HG02623 (cell line): Measurements from ENCODE around the gene GATA6.

Experiments
- ATAC-seq: cut with Tn5 transposase; IDR thresholded peaks from one replicate; pipeline ENCODE4 v1.9.1; 2021; ENCODE audit warnings: moderate library complexity; ENCODE audit not compliant: unreplicated experiment

Gene GATA6

DNA sequence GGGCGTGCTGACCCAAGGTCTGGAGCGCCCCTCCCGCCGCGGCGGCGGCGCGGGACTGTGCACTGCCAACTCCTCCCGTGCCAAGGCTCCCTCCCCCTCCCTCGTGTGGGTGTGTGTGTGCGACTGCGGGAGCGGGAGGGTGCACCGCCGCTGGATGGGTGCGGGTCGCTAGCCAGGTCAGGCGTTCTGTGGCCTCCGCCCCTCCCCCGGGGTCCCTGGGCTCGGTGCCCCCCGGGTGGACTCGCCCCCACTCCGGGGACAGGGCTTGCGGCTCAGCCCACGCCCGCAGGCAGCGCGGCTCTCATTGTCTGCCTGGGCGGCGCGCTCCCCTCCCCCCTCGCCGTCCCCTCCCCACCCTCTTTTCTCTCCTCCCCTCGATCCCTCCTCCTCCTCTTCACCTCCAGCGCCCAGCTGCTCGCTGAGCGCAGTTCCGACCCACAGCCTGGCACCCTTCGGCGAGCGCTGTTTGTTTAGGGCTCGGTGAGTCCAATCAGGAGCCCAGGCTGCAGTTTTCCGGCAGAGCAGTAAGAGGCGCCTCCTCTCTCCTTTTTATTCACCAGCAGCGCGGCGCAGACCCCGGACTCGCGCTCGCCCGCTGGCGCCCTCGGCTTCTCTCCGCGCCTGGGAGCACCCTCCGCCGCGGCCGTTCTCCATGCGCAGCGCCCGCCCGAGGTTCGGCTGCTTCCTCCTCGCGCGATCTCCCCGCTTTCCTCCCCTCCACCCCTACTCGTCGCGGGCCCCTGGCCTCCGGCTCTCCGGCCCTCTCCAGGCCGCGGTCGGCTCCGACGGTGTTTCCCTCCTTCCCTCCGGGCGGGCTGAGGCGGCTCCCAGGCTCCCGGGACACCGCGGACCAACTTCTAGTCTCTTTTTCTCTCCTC is at the start of gene GATA6:
TSS of gene GATA6 (plus strand) at position 579 of the 878 bp plus-strand sequence. CDS start 1,556 bp downstream, outside the sequence.
- no peak for ATAC-seq

DNA sequence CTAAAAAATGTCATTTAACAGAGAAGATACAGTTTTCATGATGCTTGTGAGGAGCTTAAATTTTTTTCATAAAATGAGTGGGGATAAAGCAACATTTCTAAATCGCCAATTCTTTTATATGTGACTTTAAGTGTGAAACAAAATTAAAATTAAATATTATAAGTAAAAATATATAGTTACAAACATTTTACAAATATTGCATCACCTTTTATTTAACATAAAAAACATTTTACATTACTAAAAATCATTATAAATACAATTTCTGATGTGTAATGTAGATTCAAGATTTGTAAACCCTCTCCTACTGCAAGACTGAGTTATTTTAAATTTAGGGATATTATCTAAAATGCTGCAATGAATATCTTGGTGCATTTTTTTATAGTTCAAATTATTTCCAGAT is 44.4 kb upstream of the GATA6 start:
- ATAC-seq = no peak

DNA sequence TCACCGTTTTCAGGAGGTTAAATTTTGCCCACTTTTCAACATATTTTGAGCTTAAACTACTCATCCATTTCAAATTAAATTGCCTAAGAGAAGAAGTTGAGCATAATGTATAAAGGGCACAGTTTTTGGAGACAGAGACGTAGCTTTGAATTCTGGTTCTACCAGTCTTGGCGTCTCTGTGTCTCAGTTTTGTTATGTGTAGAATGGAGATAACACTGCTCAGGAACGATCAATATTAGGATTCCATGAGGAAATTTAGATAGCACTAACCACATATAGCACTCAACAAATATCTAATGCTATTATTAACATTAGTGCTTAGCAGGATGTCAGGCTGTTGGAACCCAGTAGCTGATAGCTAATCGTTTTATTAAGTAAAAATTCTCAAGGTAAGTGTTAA is 40.4 kb upstream of the GATA6 start:
- ATAC-seq = no peak

DNA sequence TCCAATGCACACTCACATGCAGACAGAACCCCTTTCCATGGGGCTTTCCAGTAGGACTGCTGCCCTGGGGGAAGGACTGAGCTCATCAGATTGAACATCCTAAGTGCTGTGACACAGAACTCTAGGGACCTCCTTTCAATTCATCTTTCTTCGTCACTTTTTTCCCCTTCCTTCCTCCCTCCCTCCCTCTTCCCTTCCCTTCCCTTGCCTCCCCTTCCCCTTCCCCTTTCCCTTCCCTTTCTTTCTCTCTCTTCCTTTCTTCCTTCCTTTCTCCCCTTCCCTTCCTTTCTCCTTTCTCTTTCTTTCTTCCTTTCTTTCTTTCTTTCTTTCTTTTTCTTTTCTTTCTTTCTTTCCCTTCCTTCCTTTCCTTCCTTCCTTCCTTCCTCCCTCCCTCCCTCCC is 39.6 kb upstream of the GATA6 start:
- no peak for ATAC-seq

DNA sequence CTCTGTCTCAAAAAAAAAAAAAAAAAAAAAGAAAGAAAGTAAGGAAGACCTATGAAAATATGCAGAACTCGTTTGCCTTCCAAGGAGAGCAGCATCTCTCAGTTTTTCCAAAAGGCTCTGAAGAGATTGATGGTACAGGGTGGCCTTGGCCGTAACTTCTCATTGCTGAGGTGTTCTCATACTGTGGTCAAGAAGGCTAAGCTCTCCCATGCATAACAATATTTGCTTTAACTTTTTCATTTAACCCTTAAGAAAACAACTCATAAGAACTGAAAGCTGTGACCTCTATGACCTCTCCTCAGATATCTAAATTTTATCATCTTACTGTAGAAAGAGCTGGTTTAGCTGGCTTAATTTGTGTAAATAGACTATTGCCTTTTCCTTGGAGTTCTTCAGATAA is 37.1 kb upstream of the GATA6 start:
- no peak for ATAC-seq

DNA sequence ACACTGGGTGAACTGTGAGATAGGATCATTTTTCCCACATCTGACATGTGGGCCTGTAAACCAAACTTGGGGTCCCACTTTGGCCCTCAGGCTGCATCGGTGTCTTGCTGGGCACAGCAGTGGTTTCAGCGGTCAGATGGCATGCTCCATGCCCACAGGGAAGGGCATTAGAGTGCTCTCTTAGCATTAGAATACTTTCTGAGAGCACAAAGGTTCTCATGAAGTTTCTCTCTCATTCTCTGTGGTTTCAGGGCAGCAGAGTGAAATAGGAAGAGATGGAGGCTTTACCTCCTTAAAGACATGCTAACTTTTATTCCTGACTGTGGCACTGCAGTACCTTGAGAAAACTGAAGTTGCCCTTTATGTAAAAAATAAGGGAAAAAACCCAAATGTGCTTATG is 36.6 kb upstream of the GATA6 start:
- no peak for ATAC-seq

DNA sequence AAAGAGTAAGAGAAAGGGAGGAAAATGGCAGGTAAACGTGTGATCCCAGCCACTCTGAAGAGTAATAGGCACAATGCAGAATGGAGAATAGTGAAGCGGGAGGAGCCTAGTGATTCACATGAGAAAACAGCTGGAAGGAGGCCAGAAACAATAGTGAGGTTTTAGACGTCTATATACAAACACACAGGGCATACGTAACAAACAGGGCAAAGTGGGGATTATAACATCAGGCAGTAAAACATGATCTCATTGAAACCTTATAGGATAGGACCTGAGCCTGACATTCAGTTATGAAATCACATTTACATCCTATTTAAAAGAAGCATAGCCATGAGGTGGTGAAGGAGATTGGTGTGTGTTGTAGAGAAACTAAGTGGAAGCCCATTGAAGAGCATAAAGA is 33.0 kb upstream of the GATA6 start:
- no peak for ATAC-seq

DNA sequence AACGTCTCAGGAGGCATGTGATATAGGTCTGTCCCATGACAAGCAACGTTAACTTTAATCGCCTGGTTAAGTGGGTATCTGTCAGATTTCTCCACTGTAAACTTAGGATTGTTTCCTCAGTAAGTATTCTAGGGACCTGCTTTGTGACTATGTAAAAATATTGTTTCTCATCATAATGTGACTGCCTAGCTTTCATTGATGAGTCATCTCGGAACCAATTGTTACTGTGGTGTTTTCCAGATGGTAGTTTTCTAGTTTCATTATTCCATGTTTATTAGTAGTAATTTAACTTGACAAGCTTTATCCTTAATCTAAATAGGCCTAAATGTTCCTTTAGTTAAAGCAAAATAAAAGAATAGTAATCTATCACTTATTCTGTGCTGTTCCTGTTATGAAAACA is 28.2 kb upstream of the GATA6 start:
- no peak for ATAC-seq

DNA sequence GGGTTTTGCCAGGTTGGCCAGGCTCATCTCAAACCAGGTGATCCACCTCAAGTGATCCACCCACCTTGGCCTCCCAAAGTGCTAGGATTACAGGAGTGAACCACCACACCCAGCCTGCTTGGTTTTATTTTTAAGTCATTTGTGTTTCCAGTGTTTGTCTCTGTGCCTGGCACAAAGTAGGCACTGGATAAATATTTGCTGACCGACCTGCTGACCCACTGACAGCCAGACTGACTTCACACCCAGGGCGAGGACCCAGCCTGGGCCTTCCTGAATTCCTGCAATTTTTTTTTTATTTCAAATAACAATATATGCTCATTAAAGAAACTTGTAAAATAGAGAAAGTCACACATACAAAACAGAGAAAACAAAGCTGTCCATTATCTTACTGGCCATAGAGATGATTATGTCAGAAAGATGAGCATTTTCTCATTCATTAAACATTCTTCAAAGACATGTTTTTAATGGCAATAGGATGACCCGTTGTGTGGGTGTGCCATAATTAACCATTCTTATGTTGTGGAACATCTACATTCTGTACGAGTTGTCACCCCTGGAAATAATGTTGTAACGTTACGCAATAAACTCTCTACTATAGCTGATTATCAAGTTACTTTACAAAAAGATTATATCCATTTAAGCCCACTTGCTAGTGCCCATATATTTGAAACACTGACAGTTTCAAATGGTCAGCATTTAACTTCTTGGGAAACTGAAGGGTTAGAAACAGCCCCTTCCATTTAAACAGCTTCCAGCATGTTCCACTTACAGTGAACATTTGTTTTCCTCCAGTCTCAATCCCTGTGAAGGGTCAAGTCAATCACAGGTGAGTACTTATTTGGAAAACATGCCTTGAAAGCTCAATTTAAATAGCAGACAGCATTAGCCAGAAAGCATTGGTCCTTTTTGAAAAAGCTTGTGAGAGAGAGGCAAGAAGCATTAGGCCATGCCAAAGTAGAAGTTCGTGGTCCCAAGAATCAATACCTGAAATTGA is 25.7 kb upstream of the GATA6 start:
- no peak for ATAC-seq

DNA sequence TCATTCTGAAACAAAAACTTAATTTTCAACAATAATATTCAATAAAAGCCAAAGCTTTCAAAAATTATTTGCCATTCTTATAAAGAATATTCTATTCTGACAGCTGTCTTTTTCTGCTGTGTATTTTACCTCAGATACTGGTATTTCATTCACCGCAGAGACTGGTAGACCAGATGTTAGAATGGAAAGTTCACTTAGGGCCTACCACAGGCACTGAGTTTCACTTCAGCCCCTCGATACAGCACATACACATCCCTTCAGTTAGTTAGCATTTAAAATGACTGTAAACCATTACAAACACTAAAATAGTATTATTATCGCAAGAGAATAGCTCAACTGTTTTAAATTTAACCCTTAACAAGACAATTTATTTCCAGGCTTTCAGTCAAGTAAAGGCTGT is 24.2 kb upstream of the GATA6 start:
- no peak for ATAC-seq

DNA sequence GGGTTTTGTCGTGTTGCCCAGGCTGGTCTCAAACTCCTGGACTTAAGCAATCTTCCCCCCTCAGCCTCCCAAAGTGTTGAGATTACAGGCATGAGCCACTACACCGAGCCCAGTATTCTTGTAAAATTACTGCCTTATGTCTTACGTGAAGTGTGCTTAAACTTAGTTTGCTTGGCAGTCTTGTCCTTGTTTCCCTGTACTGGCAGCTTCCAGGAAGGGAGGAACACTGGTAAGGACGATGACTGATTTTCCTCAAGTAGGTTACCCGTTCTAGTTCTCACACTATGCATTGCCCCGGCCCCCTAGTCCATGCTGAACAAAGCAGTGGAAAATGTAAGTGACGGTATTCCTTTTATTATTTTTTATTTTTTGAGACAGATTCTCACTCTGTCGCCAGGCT is 19.7 kb upstream of the GATA6 start:
- ATAC-seq = no peak

DNA sequence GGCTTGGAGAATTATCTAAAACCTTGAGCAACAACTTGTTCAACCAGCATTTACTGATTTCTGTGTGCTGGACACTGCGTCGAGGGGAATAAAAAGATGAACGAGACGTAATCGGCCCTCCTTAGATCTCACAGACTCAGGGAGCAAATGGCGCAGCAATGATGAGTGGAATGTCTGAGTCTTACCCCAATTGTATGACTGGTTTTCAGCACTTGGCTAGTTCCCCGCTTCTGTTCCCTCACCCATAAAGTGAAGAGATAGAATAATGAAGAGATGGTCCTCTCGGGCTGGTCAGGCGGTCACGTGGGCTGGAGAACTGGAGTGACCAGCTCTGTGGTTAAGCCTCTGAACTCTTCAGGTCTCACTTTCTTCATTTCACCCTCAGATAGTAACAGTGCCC is 17.3 kb upstream of the GATA6 start:
- no peak for ATAC-seq

DNA sequence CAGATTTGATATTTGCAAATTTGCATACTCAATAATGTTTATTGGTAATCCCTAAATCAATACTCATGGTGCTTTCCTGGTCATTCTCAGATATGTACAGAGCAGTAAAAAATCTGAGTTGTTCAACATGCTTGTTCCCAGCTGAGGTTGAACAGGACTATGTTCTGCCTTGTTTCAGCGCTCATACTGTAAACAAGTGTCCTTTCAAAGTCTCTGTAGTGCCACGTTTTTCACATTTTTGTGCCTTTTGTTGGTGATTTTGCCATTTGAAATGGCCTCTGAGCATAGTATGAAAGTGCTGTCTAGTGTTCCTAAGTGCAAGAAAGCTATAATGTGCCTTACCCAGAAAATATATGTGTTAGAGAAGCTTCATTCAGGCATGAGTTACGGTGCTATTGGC is 16.0 kb upstream of the GATA6 start:
- no peak for ATAC-seq

DNA sequence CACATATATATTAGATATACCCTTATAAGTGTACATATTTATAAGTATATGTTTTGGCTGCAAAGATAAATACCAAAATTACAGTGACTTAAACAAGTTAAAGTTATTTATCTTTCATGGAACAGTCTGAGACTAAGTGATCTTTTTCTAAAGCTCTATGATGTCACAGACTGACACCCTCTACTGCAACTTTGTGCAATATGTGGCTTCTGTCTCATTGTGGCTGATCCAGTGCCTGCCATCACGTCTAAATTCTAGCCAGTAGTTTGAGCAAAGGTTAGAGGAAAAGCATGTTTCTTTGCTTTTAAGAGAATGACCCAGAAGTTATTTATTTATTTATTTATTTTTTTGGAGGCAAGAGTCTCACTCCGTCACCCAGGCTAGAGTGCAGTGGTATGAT is 13.8 kb upstream of the GATA6 start:
- ATAC-seq = no peak

DNA sequence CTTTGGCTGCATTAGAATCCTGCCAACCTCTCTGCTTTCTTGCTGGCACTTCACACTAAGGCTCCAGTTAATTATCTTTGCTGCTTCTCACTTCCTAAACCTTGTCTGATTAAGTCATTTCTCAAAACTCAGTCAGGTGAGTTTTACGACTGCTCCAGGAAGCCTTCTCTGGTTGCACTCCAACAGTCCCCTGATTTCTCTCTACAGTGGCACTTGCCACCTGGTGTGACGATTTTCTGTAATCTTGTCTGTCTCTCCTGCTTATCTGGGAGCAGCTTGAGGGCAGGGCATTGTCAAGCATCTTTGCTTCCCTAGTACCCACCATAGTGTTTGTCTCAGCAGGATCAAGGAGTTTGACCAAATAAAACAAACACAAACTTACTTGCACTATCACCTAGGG is 10.4 kb upstream of the GATA6 start:
- no peak for ATAC-seq

DNA sequence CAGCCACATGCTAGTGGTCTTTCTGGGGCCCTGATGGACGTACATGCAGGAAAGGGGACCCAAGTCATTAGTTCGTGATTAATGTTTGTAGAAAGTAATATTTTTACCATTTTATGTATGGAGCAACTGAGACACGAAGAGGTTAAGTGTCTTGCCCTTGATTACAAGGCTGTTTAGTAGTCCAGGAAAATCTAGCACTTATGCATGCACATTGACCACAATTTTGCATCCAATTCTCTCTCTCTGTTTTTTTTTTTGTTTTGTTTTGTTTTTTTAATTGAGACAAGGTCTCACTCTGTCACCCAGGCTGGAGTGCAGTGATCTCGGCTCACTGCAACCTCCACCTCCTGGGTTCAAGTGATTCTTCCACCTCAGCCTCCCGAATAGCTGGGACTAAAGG is 8.3 kb upstream of the GATA6 start:
- ATAC-seq = no peak

DNA sequence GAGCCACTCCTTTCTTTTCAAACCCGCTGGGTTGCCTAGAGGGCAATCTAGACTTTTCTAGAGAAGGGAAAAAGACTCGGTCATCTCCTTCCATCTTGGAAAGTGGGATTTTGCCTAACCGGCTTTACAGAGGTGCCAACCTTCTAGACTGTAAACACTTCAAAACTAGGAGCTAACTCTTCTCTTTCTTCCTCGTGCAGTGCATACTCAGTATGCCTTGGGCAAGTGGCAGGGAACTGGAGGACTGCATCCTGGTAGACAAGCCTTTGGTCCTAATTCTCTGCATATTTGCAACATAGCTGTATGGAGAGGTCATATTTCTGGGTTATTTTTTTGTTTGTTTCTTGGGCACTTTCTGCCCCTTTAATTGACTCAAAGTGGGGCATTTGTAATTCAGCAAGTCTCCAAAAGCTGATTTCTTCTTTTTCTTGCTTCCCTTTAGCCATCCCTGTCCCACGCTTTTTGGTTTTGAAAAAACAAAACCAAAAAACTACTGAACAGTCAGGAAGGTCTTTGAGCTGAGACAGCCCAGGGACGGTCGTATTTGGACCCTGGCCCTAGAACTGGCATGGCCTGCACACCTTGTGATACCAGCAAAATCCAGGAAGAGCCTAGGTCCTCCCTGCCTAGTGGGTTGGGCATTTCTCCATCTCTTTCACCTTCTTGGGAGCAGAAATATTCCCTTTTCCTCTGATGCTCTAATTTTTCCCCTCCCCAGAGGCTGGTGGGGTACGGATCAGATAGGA is 5.8 kb upstream of the GATA6 start:
- ATAC-seq = no peak

DNA sequence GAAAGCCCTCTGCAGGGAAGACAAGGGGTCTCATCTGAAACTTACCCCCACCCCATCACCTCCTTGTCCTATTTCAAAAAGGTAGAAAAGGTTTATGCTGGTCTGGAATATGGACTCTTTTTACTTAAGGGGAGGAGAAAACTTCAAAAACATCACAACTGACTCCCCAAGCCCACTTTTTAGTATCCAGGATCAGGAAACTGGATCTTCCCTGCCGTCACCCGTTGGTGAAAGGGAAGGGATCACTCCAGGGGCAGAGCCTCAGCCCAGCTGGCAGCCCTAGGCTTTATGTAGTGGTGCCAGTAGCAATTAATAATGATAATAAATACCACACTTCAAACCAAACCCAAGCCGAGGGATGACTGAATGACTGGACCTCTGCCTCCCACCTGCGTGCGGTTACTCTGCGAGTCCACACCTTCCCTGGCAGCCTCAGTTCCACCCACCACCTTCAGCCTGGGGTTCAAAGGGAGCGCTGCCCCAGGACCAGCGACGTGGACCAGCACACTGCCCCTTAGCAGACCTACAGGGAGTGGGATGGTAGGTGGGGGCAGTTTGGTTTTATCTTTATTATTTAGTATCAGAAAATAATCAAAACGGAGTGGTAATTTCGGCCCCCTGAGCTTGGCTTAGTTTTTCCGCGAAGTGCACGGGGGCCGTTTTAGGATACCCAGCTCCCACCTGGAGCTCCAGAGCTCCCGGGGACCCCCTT is 4.9 kb upstream of the GATA6 start:
- no peak for ATAC-seq

DNA sequence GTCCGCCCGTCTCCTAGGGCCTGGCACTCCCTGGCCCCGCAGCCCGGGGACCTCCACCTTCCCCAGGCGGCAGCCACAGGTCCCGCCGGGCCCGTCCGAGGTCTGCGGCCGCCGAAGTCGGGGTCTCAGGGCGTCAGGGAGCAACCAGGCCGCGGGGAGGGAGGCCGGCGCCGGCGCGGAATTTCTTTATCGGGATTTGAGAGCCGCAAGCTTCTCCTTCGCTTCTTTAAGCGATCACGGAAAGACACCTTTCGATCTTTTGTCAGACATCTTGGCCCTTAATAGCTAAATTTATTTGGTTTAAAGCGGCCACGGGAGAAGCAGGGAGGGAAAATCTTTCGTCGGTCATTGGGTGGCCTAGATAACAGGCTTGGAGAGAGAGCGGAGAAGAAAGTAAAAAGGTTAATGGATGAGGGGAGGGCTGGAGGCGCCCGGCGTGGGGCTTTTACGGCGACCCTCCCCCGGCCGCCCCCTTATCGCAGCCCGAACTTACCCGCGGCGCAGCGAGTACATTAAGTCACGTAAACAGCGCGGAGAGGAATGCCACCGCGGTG is 4.3 kb upstream of the GATA6 start:
- ATAC-seq = no peak

DNA sequence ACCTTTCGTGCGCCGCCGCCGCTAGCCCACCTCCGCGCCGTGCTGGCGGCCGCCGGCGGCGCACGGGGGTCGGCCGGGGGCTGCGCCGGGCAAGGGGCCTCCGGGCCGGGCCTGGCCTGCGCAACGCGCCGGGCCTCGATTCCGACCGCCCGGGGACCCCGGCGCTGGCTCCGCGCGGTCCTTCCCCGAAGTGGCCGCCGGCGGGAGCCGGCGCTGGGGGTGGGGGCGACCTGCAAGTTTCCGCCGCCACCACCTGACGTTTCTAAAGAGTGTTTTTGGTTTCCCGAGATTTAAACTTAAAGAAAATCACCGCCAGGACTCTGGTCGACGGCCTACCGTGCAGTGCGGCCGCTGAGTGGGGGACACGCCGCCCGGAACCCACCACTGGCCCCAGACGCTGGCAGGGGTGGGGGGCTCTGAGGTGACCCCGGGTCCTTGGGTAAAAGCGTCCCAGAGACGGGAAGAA is 3.8 kb upstream of the GATA6 start:
- no peak for ATAC-seq
